Effector CD4-positive, alpha-beta T cell (primary cell): ENCODE results near the gene SLC35F6.

Experiments used
- DNase-seq: peaks from one replicate; pipeline ENCODE4 v3.0.0-alpha.2; 2020
- total RNA-seq: gene quantifications from one replicate; lab custom pipeline; 2026; lab: John Stamatoyannopoulos, UW

SLC35F6 gene
- 25.5 reads per million, percentile 52 among the genes with 10 or more reads in this experiment for total RNA-seq

DNA sequence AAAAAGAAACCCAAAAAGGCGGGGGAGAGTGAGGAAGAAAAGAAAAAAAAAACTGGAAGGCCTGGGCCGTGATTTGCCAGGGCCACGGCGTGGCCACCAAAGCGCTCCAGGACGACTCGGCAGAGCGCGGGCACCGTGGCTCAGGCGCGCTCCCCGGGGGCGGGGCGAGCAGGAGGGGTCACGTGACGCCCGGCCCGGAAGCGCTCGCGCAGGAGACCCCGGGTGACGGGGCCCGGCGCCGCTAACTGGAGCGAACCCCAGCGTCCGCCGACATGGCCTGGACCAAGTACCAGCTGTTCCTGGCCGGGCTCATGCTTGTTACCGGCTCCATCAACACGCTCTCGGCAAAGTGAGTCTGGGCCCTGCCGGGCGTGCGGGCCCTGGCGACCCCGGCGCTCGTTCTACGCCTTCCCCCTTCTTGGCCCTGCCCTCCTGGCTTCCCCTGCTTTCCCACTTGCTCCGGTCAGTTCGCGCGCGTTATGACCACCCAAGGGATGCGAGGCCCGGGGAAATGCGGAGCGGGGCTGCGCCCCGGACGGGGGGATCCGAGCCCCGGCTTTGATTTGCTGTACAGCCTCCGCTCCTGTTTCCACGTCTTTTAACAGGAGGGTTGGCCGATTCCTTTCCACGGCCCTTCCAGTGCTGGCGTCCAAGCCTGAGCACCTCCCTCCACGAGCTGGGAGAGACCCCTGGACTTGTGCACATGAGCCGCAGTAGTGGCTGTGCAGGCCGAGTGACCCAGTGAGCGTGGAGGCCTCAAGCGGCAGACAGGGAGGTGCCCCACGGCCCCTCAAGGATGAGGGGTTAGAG is at the start of gene SLC35F6:
Gene SLC35F6, plus strand, starts transcription at position 207 of the 810 bp plus-strand sequence. Its CDS starts 66 bp downstream, at position 273.
- peak; percentile 82 for DNase-seq

DNA sequence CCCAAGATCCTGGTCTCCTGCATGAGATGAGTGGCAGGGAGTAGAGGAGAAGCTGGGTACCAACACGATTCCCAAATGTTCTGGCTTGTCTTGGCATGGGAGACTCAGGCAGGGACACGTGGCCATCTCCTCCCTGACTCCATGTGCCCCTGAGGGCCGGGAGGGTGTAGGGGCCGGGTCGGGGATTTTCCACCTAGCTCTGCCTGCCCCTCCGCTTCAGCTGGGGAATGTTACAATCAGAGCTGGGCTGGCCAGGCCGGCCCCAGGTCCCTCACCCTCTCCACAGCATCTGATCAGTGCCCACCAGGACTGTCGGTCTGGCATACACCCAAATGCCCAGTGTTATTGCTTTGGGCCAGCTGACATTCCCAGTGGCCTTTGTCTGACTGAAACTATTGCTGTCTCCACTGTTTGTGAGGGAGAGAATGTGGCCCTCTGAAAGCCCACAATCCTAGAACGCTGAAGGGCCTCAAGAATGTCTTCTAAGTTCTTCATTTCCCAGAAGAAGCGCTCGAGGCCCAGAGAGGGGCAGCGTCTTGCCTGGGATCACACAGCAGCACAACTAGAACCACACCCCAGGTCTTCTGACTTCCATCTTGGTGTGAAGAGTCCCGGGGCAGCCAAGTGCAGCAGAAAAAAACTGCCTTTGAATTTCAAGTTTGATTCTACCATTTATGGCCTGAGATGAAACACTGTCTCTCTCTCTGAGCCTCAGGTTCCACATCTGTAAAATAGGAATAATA is 48.4 kb upstream of the SLC35F6 start:
- no peak for DNase-seq

DNA sequence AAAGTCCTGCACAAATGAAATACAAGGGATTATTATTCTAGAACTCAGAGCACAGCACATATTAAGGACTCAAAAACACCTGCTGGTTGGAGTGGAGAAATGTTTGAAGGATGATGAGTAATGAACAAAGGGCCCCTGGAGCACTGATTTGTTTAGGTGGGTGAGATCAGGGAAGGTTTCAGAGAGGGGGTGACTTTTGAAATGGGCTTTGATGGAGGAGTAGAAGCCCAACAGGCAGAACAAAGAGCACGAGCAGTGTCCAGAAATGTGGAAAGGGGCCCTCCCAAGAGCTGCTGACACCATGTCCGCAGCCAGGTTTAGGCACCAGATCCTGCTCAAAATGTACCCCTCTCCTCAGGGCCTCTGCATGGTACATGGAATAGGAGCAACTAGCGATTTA is 47.7 kb upstream of the SLC35F6 start:
- DNase-seq: no peak

DNA sequence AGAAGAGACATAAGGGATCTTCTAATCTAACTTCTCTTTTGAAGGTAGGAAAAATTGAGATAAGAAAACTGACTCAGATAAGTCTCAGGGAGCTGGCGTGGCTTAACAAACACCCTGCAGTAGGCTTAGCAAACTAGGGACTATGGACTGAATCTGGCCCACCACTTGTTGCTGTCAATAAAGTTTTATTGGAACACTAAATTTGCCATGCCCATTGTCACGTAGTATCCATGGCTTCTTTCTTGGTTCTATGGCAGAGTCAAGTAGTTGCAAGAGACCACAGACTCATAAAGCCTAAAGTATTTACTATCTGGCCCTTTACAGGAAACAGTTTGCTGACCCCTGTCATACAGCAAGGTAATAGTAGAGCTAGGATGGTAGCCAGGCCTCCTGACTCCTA is 47.3 kb upstream of the SLC35F6 start:
- no peak for DNase-seq

DNA sequence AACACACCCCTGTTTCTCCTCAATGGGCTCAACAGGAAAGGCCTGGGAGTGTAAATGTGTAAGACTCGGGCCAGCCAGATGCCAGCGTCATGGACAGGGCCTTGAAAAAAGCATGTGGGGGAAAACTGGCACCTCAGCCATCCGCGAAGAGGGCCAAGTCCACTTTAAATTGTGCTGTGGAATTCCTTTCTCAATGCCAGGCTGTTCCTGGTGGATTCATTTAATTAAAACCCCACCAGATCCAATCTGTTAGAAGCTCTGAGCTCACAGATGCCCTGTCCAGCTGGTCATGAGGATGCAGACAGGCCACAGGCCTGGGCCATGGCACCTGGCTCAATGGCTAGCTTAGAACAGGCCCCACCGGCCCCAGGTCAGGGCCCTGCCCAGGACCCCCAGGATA is 46.7 kb upstream of the SLC35F6 start:
- DNase-seq: no peak

DNA sequence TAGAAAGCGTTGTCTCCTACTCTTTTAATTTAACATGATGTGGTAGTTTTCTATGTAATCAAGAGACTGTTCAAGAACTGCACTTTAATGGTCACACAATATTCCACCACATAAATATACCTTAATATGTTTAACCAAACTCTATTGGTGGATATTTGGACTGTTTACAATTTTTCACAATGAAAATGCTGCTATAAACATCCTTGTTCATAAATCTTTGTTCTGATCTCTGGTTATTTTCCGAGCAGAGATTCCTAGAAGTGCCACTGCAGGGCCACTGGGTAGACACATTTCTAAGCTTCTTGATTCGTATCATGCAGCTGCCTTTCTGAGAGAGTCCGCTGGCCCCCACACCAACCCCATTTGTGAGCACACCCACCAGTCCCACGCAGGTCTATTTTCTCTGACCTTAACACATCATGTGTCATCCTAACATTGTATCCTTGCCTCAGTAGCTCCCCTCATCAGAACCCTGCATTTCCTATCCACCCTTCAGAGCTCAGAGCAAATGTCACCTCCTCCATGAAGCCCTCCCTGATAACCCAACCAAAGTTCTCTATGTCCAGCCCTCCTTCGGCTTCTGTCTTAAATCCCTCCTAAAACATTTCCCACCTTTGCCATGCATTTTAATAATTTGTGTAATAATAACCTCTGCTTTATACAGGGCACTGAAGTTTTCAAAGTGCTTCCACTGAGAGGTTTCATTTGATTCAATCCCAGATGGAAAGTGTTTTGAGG is 45.0 kb upstream of the SLC35F6 start:
- DNase-seq: no peak

GRCh38 chr2:26720322-26721114 is 43.6 kb upstream of the SLC35F6 start:
- no peak for DNase-seq

GRCh38 chr2:26721115-26722032 is 42.7 kb upstream of the SLC35F6 start:
- DNase-seq: no peak

DNA sequence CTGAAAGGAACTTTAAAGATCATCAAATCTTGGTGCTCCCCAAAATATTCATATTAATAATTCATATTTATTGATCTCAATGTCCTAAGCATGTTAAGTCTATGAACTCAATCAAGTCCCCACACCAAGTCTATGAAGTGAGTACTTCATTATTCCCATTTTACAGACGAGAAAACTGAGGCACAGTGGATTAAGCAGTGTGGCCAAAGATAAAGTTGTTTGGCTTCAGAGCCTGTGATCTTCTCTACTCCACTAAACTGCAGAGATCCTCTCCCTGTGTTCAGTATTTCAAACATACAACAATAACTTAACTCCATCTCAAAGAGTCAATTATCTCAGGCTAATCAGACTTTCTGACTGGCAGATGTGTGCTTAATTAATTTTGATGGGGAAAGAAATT is 41.8 kb upstream of the SLC35F6 start:
- DNase-seq: no peak

- no peak for DNase-seq
Measured at GRCh38 chr2:26722911-26723310, 41.2 kb upstream of the SLC35F6 start.

- no peak for DNase-seq
Measured at GRCh38 chr2:26723475-26723874, 40.6 kb upstream of the SLC35F6 start.

- DNase-seq: no peak
Measured at GRCh38 chr2:26723991-26724750, 39.9 kb upstream of the SLC35F6 start.

GRCh38 chr2:26724784-26725520 is 39.1 kb upstream of the SLC35F6 start:
- no peak for DNase-seq

DNA sequence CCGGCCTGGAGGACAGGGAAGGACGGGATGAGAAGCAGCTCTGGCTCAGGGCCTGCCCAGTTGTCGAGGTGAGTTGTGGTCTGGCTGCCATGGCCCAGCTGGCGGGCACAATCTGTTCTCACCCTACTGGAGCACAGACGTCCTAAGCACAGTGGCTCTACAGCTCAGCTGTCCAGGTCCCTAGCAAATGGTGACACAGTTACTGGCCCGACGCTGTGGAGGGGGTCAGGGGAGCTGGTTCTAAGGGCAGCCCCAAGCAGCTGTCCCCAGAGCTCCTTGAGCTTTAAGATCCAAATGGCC is 38.6 kb upstream of the SLC35F6 start:
- no peak for DNase-seq

- DNase-seq: no peak
Measured at GRCh38 chr2:26726228-26726627, 37.9 kb upstream of the SLC35F6 start.

- DNase-seq: no peak
Measured at GRCh38 chr2:26727641-26728561, 36.2 kb upstream of the SLC35F6 start.

- no peak for DNase-seq
Measured at GRCh38 chr2:26729311-26729710, 34.8 kb upstream of the SLC35F6 start.

GRCh38 chr2:26730549-26731344 is 33.3 kb upstream of the SLC35F6 start:
- DNase-seq: no peak
